CD4-positive, alpha-beta memory T cell (primary cell): Measurements from ENCODE around the gene TOPAZ1. TPM values are rescaled to one million over a fixed set of nuclear protein-coding genes. Genes with fewer than 3 reads are reported as not detected.

ENCODE experiments used
- CTCF ChIA-PET: fragments of 350-600 bp; sonication (Branson Sonifier 250); formaldehyde crosslinking; loops from one replicate; lab custom pipeline; 2021; ENCODE audit warnings: inconsistent platforms; ENCODE audit not compliant: partially characterized antibody; lab: Charles Lee
- POLR2A ChIA-PET: fragments of 350-600 bp; sonication (Branson Sonifier 250); formaldehyde crosslinking; loops from one replicate; lab custom pipeline; 2021; ENCODE audit not compliant: partially characterized antibody; lab: Charles Lee
- DNase-seq, 5 donors: peaks; one replicate each; pipeline versions ENCODE4 v3.0.0 to v3.0.0-alpha.2; 2020 to 2022; ENCODE audit warnings: mixed read lengths in 1 of 5
- H3K27ac ChIP-seq: one replicate; pipeline ENCODE4 v1.7.0; 2013; ENCODE audit warnings: low read depth, low read length
- H3K27me3 ChIP-seq: 2 replicates; pipeline ENCODE4 v1.7.0; 2013; ENCODE audit warnings: mild to moderate bottlenecking, low read length, moderate library complexity; ENCODE audit not compliant: insufficient read depth
- H3K36me3 ChIP-seq: 2 replicates; pipeline ENCODE4 v1.7.0; 2013; ENCODE audit warnings: mild to moderate bottlenecking, low read length, moderate library complexity; ENCODE audit not compliant: insufficient read depth
- H3K4me1 ChIP-seq: 2 replicates; pipeline ENCODE4 v1.7.0; 2013; ENCODE audit warnings: mild to moderate bottlenecking, low read length, moderate library complexity; ENCODE audit not compliant: insufficient read depth
- H3K4me3 ChIP-seq, 2 donors: one replicate each; pipeline ENCODE4 v1.7.0; 2013; ENCODE audit warnings: low read length in 2 of 2, mild to moderate bottlenecking in 1 of 2
- H3K9me3 ChIP-seq, 2 donors: one replicate each; pipeline ENCODE4 v1.7.0; 2013; ENCODE audit warnings: low read length in 2 of 2, control low read depth in 1 of 2; ENCODE audit not compliant: control insufficient read depth in 1 of 2
- H3K27ac Mint-ChIP-seq, 7 donors: one replicate each; pipeline ENCODE4 v1.8.0; 2020 to 2021; ENCODE audit warnings: mixed read lengths in 7 of 7, mild to moderate bottlenecking in 6 of 7, inconsistent platforms in 3 of 7, moderate library complexity in 3 of 7
- H3K27me3 Mint-ChIP-seq, 2 donors: one replicate each; pipeline ENCODE4 v1.8.0; 2020 to 2021; ENCODE audit warnings: mixed read lengths in 2 of 2
- H3K36me3 Mint-ChIP-seq, 2 donors: one replicate each; pipeline ENCODE4 v1.8.0; 2020 to 2021; ENCODE audit warnings: mixed read lengths in 2 of 2, inconsistent platforms in 1 of 2, mild to moderate bottlenecking in 1 of 2
- H3K4me1 Mint-ChIP-seq, 4 donors: one replicate each; pipeline ENCODE4 v1.8.0; 2020 to 2021; ENCODE audit warnings: mixed read lengths in 4 of 4, mild to moderate bottlenecking in 1 of 4
- H3K4me3 Mint-ChIP-seq, 8 donors: one replicate each; pipeline ENCODE4 v1.8.0; 2020 to 2021; ENCODE audit warnings: mixed read lengths in 8 of 8, mild to moderate bottlenecking in 7 of 8, moderate library complexity in 6 of 8, inconsistent platforms in 3 of 8
- H3K9me3 Mint-ChIP-seq, 8 donors: one replicate each; pipeline ENCODE4 v1.8.0; 2020 to 2021; ENCODE audit warnings: mixed read lengths in 8 of 8, mild to moderate bottlenecking in 5 of 8, inconsistent platforms in 3 of 8, moderate library complexity in 1 of 8
- intact Hi-C: fragments of 100-400 bp; cut with micrococcal nuclease; formaldehyde crosslinking; loops from one replicate; pipeline ENCODE4 v1.15.1; 2023
- polyA plus RNA-seq, 2 donors: library from polyadenylated mRNA; unstranded; fragments of 300-500 nt; fragmentation: Illumina TruSeq; gene quantifications; one replicate each; pipeline ENCODE4 v1.2.3, GENCODE V29; 2021
- total RNA-seq, 2 experiments: library from RNA; stranded (reverse); gene quantifications; one replicate each; pipeline ENCODE4 v1.2.3, GENCODE V29; 2021

TOPAZ1 gene
- total and polyA plus RNA-seq, 4 experiments from 2014 or later: not detected

GRCh38 chr3:44210967-44211366 lies 30.7 kb upstream of the TOPAZ1 start:
- DNase-seq: no peak
- peaks cover 0 to 5% (median under 1%) of the 10 kb centered on the region in 8 donors for H3K9me3 Mint-ChIP-seq
- Histone ChIP-seq H3K4me1 (peaks cover 19% of the 10 kb centered on the region), H3K4me3 (no peak overlapping the region), H3K27me3 (peaks cover 4% of the 10 kb centered on the region), H3K36me3 (no peaks in the 10 kb centered on the region), H3K27ac (no peak overlapping the region), H3K9me3 (no peaks in the 10 kb centered on the region)
- POLR2A ChIA-PET: no interaction called here
- no peak overlapping the region for H3K4me3 Mint-ChIP-seq
- CTCF ChIA-PET: interaction anchor here (0.9 to 1.7 kb wide), 6 partner anchors 8 to 670 kb away, joined by 3 to 5 read pairs (median 3); no protein-coding TSS in a partner anchor
- H3K36me3 Mint-ChIP-seq: no peaks in the 10 kb centered on the region
- H3K4me1 Mint-ChIP-seq: peaks cover 18 to 21% (median 20%) of the 10 kb centered on the region in 4 donors
- intact Hi-C loops: no loop called here
- no peak overlapping the region for H3K27ac Mint-ChIP-seq
- peaks cover 15 to 25% of the 10 kb centered on the region in 2 donors for H3K27me3 Mint-ChIP-seq

GRCh38 chr3:44222337-44222736 lies 19.3 kb upstream of the TOPAZ1 start:
- no peak for DNase-seq
- no peak overlapping the region for H3K4me3 ChIP-seq
- no peaks in the 10 kb centered on the region for H3K4me1 ChIP-seq
- no peaks in the 10 kb centered on the region for H3K9me3 ChIP-seq
- Mint-ChIP-seq H3K36me3 (no peaks in the 10 kb centered on the region), H3K4me1 (no peaks in the 10 kb centered on the region), H3K4me3 (no peak overlapping the region), H3K9me3 (peaks cover 0 to 4% (median 0%) of the 10 kb centered on the region in 8 donors), H3K27ac (no peak overlapping the region), H3K27me3 (peaks cover 25 to 28% of the 10 kb centered on the region in 2 donors)
- H3K27ac ChIP-seq: no peak overlapping the region
- intact Hi-C loops: no loop called here
- no peaks in the 10 kb centered on the region for H3K27me3 ChIP-seq
- ChIA-PET POLR2A (no interaction called here), CTCF (no interaction called here)
- H3K36me3 ChIP-seq: no peaks in the 10 kb centered on the region

- Mint-ChIP-seq H3K9me3 (peaks cover 0 to 4% (median 0%) of the 10 kb centered on the region in 8 donors), H3K27ac (no peak overlapping the region), H3K4me1 (no peaks in the 10 kb centered on the region), H3K36me3 (no peaks in the 10 kb centered on the region), H3K4me3 (no peak overlapping the region), H3K27me3 (peaks cover 25 to 28% of the 10 kb centered on the region in 2 donors)
- Histone ChIP-seq H3K36me3 (no peaks in the 10 kb centered on the region), H3K27ac (no peak overlapping the region), H3K9me3 (no peaks in the 10 kb centered on the region), H3K4me1 (no peaks in the 10 kb centered on the region), H3K4me3 (no peak overlapping the region), H3K27me3 (no peaks in the 10 kb centered on the region)
- POLR2A ChIA-PET: no interaction called here
- no peak for DNase-seq
- intact Hi-C loops: no loop called here
- CTCF ChIA-PET: interaction anchor here (1.2 kb wide), 1 partner anchor 13 kb away, joined by 4 read pairs; no protein-coding TSS in a partner anchor
Observed at GRCh38 chr3:44223299-44223698, 18.4 kb upstream of the TOPAZ1 start.

- intact Hi-C loops: no loop called here
- Mint-ChIP-seq H3K9me3 (peaks cover 0 to 2% (median 0%) of the 10 kb centered on the region in 8 donors), H3K36me3 (no peaks in the 10 kb centered on the region), H3K27me3 (peaks cover 25 to 28% of the 10 kb centered on the region in 2 donors), H3K4me3 (no peak overlapping the region), H3K4me1 (no peaks in the 10 kb centered on the region), H3K27ac (no peak overlapping the region)
- Histone ChIP-seq H3K27ac (no peak overlapping the region), H3K36me3 (no peaks in the 10 kb centered on the region), H3K4me1 (no peaks in the 10 kb centered on the region), H3K27me3 (no peaks in the 10 kb centered on the region), H3K4me3 (no peak overlapping the region), H3K9me3 (no peaks in the 10 kb centered on the region)
- CTCF ChIA-PET: interaction anchor here (1.2 to 1.5 kb wide), 2 partner anchors 10 to 13 kb away, joined by 4 to 5 read pairs; no protein-coding TSS in a partner anchor
- DNase-seq: no peak
- POLR2A ChIA-PET: no interaction called here
Observed at GRCh38 chr3:44224131-44224530, 17.6 kb upstream of the TOPAZ1 start.

- no peaks in the 10 kb centered on the region for H3K27me3 ChIP-seq
- Mint-ChIP-seq H3K36me3 (no peaks in the 10 kb centered on the region), H3K4me1 (no peaks in the 10 kb centered on the region), H3K27me3 (peaks cover 24 to 25% of the 10 kb centered on the region in 2 donors), H3K4me3 (no peak overlapping the region), H3K9me3 (no peaks in the 10 kb centered on the region), H3K27ac (no peak overlapping the region)
- POLR2A ChIA-PET: no interaction called here
- intact Hi-C loops: no loop called here
- DNase-seq: no peak
- H3K27ac ChIP-seq: no peak overlapping the region
- no peaks in the 10 kb centered on the region for H3K36me3 ChIP-seq
- CTCF ChIA-PET: interaction anchor here (1.0 to 1.2 kb wide), 2 partner anchors 9 kb away, joined by 3 to 4 read pairs; no protein-coding TSS in a partner anchor
- no peak overlapping the region for H3K4me3 ChIP-seq
- H3K9me3 ChIP-seq: no peaks in the 10 kb centered on the region
- H3K4me1 ChIP-seq: no peaks in the 10 kb centered on the region
Observed at GRCh38 chr3:44226573-44226972, 15.1 kb upstream of the TOPAZ1 start.

- H3K27me3 ChIP-seq: no peaks in the 10 kb centered on the region
- H3K27ac ChIP-seq: no peak overlapping the region
- H3K9me3 ChIP-seq: no peaks in the 10 kb centered on the region
- peaks cover 4% of the 10 kb centered on the region for H3K4me1 ChIP-seq
- CTCF ChIA-PET: interaction anchor here (1.2 kb wide), 1 partner anchor 8 kb away, joined by 4 read pairs; no protein-coding TSS in a partner anchor
- POLR2A ChIA-PET: no interaction called here
- no peak for DNase-seq
- no peak overlapping the region for H3K27ac Mint-ChIP-seq
- no peaks in the 10 kb centered on the region for H3K9me3 Mint-ChIP-seq
- H3K36me3 Mint-ChIP-seq: no peaks in the 10 kb centered on the region
- peaks cover 18 to 20% of the 10 kb centered on the region in 2 donors for H3K27me3 Mint-ChIP-seq
- intact Hi-C loops: no loop called here
- H3K36me3 ChIP-seq: no peaks in the 10 kb centered on the region
- peaks cover 0 to 4% (median 3%) of the 10 kb centered on the region in 4 donors for H3K4me1 Mint-ChIP-seq
- no peak overlapping the region for H3K4me3 Mint-ChIP-seq
- H3K4me3 ChIP-seq: no peak overlapping the region
Observed at GRCh38 chr3:44227632-44228031, 14.1 kb upstream of the TOPAZ1 start.

- Histone ChIP-seq H3K36me3 (no peaks in the 10 kb centered on the region), H3K4me3 (no peak overlapping the region), H3K27ac (no peak overlapping the region), H3K27me3 (no peaks in the 10 kb centered on the region), H3K4me1 (peaks cover 4% of the 10 kb centered on the region), H3K9me3 (no peaks in the 10 kb centered on the region)
- Mint-ChIP-seq H3K9me3 (no peaks in the 10 kb centered on the region), H3K36me3 (no peaks in the 10 kb centered on the region), H3K4me1 (peaks cover 0 to 5% (median 3%) of the 10 kb centered on the region in 4 donors), H3K4me3 (no peak overlapping the region), H3K27me3 (peaks cover 6 to 15% of the 10 kb centered on the region in 2 donors), H3K27ac (no peak overlapping the region)
- intact Hi-C loops: no loop called here
- CTCF ChIA-PET: no interaction called here
- POLR2A ChIA-PET: no interaction called here
- no peak for DNase-seq
Observed at GRCh38 chr3:44228900-44229299, 12.8 kb upstream of the TOPAZ1 start.
